Small intestine (tissue), 16 donors: Measurements from ENCODE around the gene SURF6. TPM values are rescaled to one million over a fixed set of nuclear protein-coding genes. Genes with fewer than 3 reads are reported as not detected.

Experiments
- DNase-seq, 2 donors: peaks; one replicate each; pipeline versions ENCODE4 v3.0.0 to v3.0.0-alpha.2; 2013
- FAIRE-seq: peaks from 2 replicates; lab custom pipeline; 2012; peaks lifted over from hg19 to GRCh38; lab: Jason Lieb, UNC
- H3K27ac ChIP-seq, 3 donors: one replicate each; pipeline ENCODE4 v1.5.1; 2013; ENCODE audit warnings: low read length in 2 of 3, mild to moderate bottlenecking in 2 of 3, control low read depth in 1 of 3, inconsistent platforms in 1 of 3, low read depth in 1 of 3, moderate library complexity in 1 of 3
- H3K27me3 ChIP-seq, 3 donors: one replicate each; pipeline ENCODE4 v1.6.1; 2013; ENCODE audit warnings: low read length in 3 of 3, inconsistent platforms in 1 of 3; ENCODE audit not compliant: control insufficient read depth in 3 of 3, insufficient read depth in 3 of 3
- H3K36me3 ChIP-seq, 3 donors: one replicate each; pipeline ENCODE4 v1.6.1; 2013; ENCODE audit warnings: low read length in 3 of 3, inconsistent platforms in 1 of 3, low read depth in 1 of 3, mild to moderate bottlenecking in 1 of 3, moderate library complexity in 1 of 3; ENCODE audit not compliant: control insufficient read depth in 3 of 3, insufficient read depth in 2 of 3
- H3K4me1 ChIP-seq, 3 donors: one replicate each; pipeline ENCODE4 v1.6.1; 2013; ENCODE audit warnings: low read length in 2 of 3, inconsistent platforms in 1 of 3, low read depth in 1 of 3, mild to moderate bottlenecking in 1 of 3, moderate library complexity in 1 of 3; ENCODE audit not compliant: control insufficient read depth in 3 of 3, insufficient read depth in 2 of 3
- H3K4me3 ChIP-seq, 3 donors: one replicate each; pipeline ENCODE4 v1.5.1; 2013; ENCODE audit warnings: low read length in 3 of 3, control low read depth in 1 of 3, inconsistent platforms in 1 of 3, low read depth in 1 of 3, mild to moderate bottlenecking in 1 of 3, moderate library complexity in 1 of 3
- H3K9me3 ChIP-seq, 2 donors: one replicate each; pipeline ENCODE4 v1.6.1; 2013; ENCODE audit warnings: low read depth in 1 of 2, low read length in 1 of 2; ENCODE audit not compliant: control insufficient read depth in 2 of 2, insufficient read depth in 1 of 2
- WGBS, 3 donors: extraction: QIAGEN DNeasy Blood & Tissue Kit; methylation state at CpG; one replicate each; pipeline ENCODE4 v1.1.7; 2013; 5-methylcytosine and 5-hydroxymethylcytosine counted together
- long read RNA-seq, 10 donors: transcript quantifications; one replicate each; lab custom pipeline, GENCODE V29; 2026
- polyA plus RNA-seq, 4 donors: library from polyadenylated mRNA; stranded (reverse) in 3 of 4; unstranded in 1 of 4; fragments of 200-250 nt in 3 of 4; fragments of 120-200 nt in 1 of 4; gene quantifications; one replicate each; pipeline versions ENCODE4 v1.2.1 to v1.2.3, GENCODE V29; 2013
- donor health status: healthy with polysubstance abuse.
- donor health status: control.
- donor health status: control.
- donor health status: Bipolar disorder and iron deficiency.
- donor health status: healthy.

The SURF6 gene
- polyA plus RNA-seq, result 10 to 100 TPM; 23.2 to 48.0 (median 37.0) TPM
- long read RNA-seq, donor 1, full-length matches to known transcripts, result 34 of 40 reads
- long read RNA-seq, donor 1, partial matches to known transcripts, result 6 of 40 reads
- long read RNA-seq, donor 1, other reads (novel, unspliced or antisense), result 0 of 40 reads
- long read RNA-seq, donor 2, full-length matches to known transcripts, result 11 of 11 reads
- long read RNA-seq, donor 2, partial matches to known transcripts, result 0 of 11 reads
- long read RNA-seq, donor 2, other reads (novel, unspliced or antisense), result 0 of 11 reads
- long read RNA-seq, donor 3, full-length matches to known transcripts, result 10 of 10 reads
- long read RNA-seq, donor 3, partial matches to known transcripts, result 0 of 10 reads
- long read RNA-seq, donor 3, other reads (novel, unspliced or antisense), result 0 of 10 reads
- long read RNA-seq, donor 4, result 0 reads
- long read RNA-seq, donor 5, full-length matches to known transcripts, result 4 of 4 reads
- long read RNA-seq, donor 5, partial matches to known transcripts, result 0 of 4 reads
- long read RNA-seq, donor 5, other reads (novel, unspliced or antisense), result 0 of 4 reads
- long read RNA-seq, donor 6, full-length matches to known transcripts, result 16 of 16 reads
- long read RNA-seq, donor 6, partial matches to known transcripts, result 0 of 16 reads
- long read RNA-seq, donor 6, other reads (novel, unspliced or antisense), result 0 of 16 reads
- long read RNA-seq, donor 7, result 0 reads
- long read RNA-seq, donor 8, result 0 reads
- long read RNA-seq, donor 9, full-length matches to known transcripts, result 5 of 5 reads
- long read RNA-seq, donor 9, partial matches to known transcripts, result 0 of 5 reads
- long read RNA-seq, donor 9, other reads (novel, unspliced or antisense), result 0 of 5 reads
- long read RNA-seq, donor 10, full-length matches to known transcripts, result 12 of 12 reads
- long read RNA-seq, donor 10, partial matches to known transcripts, result 0 of 12 reads
- long read RNA-seq, donor 10, other reads (novel, unspliced or antisense), result 0 of 12 reads

DNA sequence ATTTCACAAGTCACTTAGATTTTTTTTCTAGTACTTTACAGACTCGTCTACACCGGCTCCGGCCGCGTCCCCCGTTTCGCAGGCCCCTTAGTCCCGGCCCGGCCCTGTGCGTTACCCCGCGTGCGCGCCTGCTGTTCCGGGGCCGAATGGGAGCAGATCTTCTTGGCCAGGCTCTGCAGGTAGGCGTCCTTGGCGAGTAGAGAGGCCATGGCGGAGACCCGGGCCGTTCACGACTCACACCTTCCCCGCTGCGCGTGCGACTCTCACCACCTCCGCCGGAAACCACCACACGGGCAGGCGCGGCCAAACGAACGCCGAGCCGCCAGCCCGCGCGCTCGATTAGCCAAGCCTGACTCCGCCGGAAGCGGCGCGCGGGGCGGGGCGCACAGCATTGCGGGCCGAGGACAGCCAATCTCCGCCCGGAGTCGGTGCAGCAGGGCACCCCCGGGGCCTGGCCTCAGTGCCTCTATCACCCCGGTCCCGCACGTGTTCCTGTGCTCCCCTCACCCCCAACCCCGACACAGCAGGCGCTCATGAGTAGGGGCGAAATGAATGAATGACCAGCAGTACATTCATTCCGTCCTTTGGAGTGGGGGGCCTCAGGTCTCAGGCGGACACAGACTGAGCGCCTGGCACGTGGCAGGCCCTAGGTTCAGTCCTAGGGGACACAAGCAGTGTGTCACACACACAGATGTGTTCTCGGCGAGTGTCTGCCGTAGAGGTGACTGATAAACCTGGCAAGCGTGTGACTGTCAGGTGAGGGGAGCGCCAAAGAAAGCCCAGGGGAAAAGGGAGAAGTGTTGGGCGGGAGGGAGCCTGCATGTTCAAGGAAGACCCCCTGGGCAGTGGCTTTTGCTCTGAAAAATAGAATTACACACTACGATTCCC is at the start of gene SURF6:
TSS of gene SURF6 (minus strand) at position 265 of the 888 bp plus-strand sequence. CDS start at position 209, 56 bp downstream.
- H3K27me3 ChIP-seq, result no peaks in the 10 kb centered on the region
- DNase-seq (peak; percentile 94 to 97), FAIRE-seq (no peak)
- H3K36me3 ChIP-seq, result peaks cover 18 to 59% (median 22%) of the 10 kb centered on the region in 3 donors
- peak within 1 kb of the TSS; percentile 82 to 100 (median 89) for H3K4me3 ChIP-seq
- WGBS, 3 donors, result 5 to 6% (median 6%) methylated on average over 69 to 70 of the region's 70 CpGs
- peaks cover 3 to 20% (median 6%) of the 10 kb centered on the region in 3 donors for H3K4me1 ChIP-seq
- peak within 1 kb of the TSS; percentile 71 to 88 (median 74) for H3K27ac ChIP-seq
- H3K9me3 ChIP-seq, result no peaks in the 10 kb centered on the region

- WGBS, 3 donors, result 86 to 90% (median 87%) methylated on average over 14 of the region's 14 CpGs
- FAIRE-seq, result no peak
- Histone ChIP-seq H3K36me3 (no peaks in the 10 kb centered on the region), H3K27ac (no peak overlapping the region), H3K9me3 (no peaks in the 10 kb centered on the region), H3K4me1 (peaks cover 0 to 1% (median 0%) of the 10 kb centered on the region in 3 donors), H3K27me3 (no peaks in the 10 kb centered on the region), H3K4me3 (no peak overlapping the region)
- no peak for DNase-seq
Observed at GRCh38 chr9:133385452-133385851, 49.5 kb upstream of the SURF6 start.

- no peak overlapping the region for H3K27ac ChIP-seq
- H3K36me3 ChIP-seq, result no peaks in the 10 kb centered on the region
- DNase-seq, result no peak
- FAIRE-seq, result no peak
- 82 to 89% (median 85%) methylated on average over 17 of the region's 17 CpGs for WGBS, 3 donors
- no peaks in the 10 kb centered on the region for H3K9me3 ChIP-seq
- no peak overlapping the region for H3K4me3 ChIP-seq
- no peaks in the 10 kb centered on the region for H3K4me1 ChIP-seq
- H3K27me3 ChIP-seq, result no peaks in the 10 kb centered on the region
Observed at GRCh38 chr9:133384736-133385321, 48.8 kb upstream of the SURF6 start.

DNA sequence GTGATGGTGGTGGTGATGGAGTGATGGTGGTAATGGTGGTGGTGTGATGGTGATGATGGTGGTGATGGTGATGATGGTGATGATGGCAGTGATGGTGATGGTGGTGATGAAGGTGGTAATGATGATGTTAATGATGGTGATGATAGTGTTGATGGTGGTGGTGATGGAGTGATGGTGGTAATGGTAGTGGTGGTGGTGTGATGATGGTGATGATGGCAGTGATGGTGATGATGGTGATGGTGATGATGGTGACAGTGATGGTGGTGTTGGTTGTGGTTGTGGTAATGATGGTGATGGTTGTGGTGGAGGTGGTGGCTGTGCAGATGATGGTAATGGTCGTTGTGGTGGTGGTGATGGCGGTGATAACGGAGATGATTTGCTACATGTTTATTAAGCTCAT is 47.5 kb upstream of the SURF6 start:
- DNase-seq, result no peak
- peaks cover 0 to 2% (median 0%) of the 10 kb centered on the region in 3 donors for H3K4me1 ChIP-seq
- H3K9me3 ChIP-seq, result no peaks in the 10 kb centered on the region
- H3K4me3 ChIP-seq, result no peak overlapping the region
- no peak overlapping the region for H3K27ac ChIP-seq
- WGBS, 3 donors, result 67 to 97% (median 91%) methylated on average over 3 of the region's 3 CpGs
- FAIRE-seq, result no peak
- no peaks in the 10 kb centered on the region for H3K27me3 ChIP-seq
- H3K36me3 ChIP-seq, result no peaks in the 10 kb centered on the region

- Histone ChIP-seq H3K9me3 (peaks cover 0 to 7% of the 10 kb centered on the region in 2 donors), H3K27ac (no peak overlapping the region), H3K36me3 (no peaks in the 10 kb centered on the region), H3K27me3 (no peaks in the 10 kb centered on the region), H3K4me1 (peaks cover 0 to 2% (median 0%) of the 10 kb centered on the region in 3 donors), H3K4me3 (no peak overlapping the region)
- FAIRE-seq (no peak), DNase-seq (no peak)
- 78 to 93% (median 84%) methylated on average over 4 of the region's 4 CpGs for WGBS, 3 donors
Observed at GRCh38 chr9:133382507-133383141, 46.6 kb upstream of the SURF6 start.

DNA sequence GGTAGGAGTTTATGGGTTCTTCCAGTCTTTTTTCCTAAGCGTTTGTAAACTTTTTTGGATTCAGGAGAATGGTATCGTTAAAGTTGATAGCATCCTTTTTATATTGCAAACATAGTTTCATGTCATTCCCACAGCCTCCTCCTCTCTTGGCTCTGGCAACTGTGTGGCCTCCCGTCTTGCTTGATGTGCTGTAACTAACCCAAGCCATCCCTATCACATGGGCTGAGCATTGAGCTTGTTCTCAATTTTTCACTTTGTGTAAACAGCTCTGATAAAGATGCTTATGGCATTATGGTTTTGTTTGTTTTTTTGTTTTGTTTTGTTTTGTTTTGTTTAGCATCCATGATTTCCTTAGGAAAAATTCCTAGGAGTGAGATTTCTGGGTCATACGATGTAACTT is 44.7 kb upstream of the SURF6 start:
- no peak for FAIRE-seq
- H3K4me3 ChIP-seq, result no peak overlapping the region
- DNase-seq, result no peak

More for the DNA sequence above, 44.7 kb upstream of the SURF6 start:
- H3K27me3 ChIP-seq, result no peaks in the 10 kb centered on the region
- no peak overlapping the region for H3K27ac ChIP-seq
- peaks cover 2 to 5% (median 3%) of the 10 kb centered on the region in 3 donors for H3K4me1 ChIP-seq
- H3K9me3 ChIP-seq, result peaks cover 0 to 7% of the 10 kb centered on the region in 2 donors
- no peaks in the 10 kb centered on the region for H3K36me3 ChIP-seq
- WGBS, 3 donors, result 83 to 92% (median 86%) methylated on average over 4 of the region's 4 CpGs
